Ishikawa (cell line): ENCODE measurements around the gene FOXP1.

Experiments
- CEBPB ChIP-seq: IDR thresholded peaks from 2 replicates; pipeline ENCODE4 v1.6.1; 2012
- CREB1 ChIP-seq: IDR thresholded peaks from 2 replicates; pipeline ENCODE4 v1.6.1; 2012; ENCODE audit warnings: low read depth
- EGR1 ChIP-seq: IDR thresholded peaks from 2 replicates; pipeline ENCODE4 v1.6.1; 2012
- EP300 ChIP-seq: IDR thresholded peaks from 2 replicates; pipeline ENCODE4 v1.6.1; 2012; ENCODE audit warnings: borderline replicate concordance
- FOXM1 ChIP-seq: IDR thresholded peaks from 2 replicates; pipeline ENCODE4 v1.6.1; 2012; ENCODE audit warnings: low read depth, borderline replicate concordance
- MAX ChIP-seq: IDR thresholded peaks from 2 replicates; pipeline ENCODE4 v1.6.1; 2012
- NFIC ChIP-seq: IDR thresholded peaks from 2 replicates; pipeline ENCODE4 v1.6.1; 2012
- RAD21 ChIP-seq: IDR thresholded peaks from 2 replicates; pipeline ENCODE4 v1.6.1; 2012; ENCODE audit warnings: low read depth
- TAF1 ChIP-seq: IDR thresholded peaks from 2 replicates; pipeline ENCODE4 v1.6.1; 2012; ENCODE audit warnings: low read depth, mild to moderate bottlenecking
- TCF12 ChIP-seq: IDR thresholded peaks from 2 replicates; pipeline ENCODE4 v1.6.1; 2012; ENCODE audit warnings: low read depth
- TEAD4 ChIP-seq: IDR thresholded peaks from 2 replicates; pipeline ENCODE4 v1.6.1; 2012
- YY1 ChIP-seq: IDR thresholded peaks from 2 replicates; pipeline ENCODE4 v1.6.1; 2012; ENCODE audit warnings: low read depth
- ZBTB7A ChIP-seq: IDR thresholded peaks from 2 replicates; pipeline ENCODE4 v1.6.1; 2012; ENCODE audit warnings: low read depth
- TF ChIP-seq, protein P1 (sequence below): IDR thresholded peaks from 2 replicates; pipeline ENCODE4 v1.6.1; 2012
- TF ChIP-seq, protein P2 (sequence below): IDR thresholded peaks from 2 replicates; pipeline ENCODE4 v1.6.1; 2012; ENCODE audit warnings: low read depth, mild to moderate bottlenecking

FOXP1 gene

DNA sequence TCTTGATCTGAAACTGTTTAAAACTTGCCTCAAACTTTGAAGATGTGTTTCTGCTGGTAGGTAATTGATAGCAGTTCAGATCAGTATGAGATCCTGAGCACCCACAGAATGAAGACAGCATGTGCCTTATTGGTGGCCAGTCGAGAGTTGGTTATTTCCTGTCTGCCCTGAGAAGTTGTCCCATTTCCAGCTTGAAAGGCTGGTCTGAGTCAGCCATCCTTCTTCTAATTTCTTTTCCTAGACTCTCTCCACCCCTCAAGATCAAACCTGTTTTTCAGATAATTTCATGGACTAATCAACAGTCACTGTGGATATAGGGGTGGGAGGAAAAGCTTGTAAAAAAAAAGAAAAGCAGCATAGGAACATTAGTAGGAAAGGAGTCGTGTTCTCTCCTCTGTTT lies 464.4 kb downstream of the FOXP1 start:
- TF ChIP-seq, protein P1, sequence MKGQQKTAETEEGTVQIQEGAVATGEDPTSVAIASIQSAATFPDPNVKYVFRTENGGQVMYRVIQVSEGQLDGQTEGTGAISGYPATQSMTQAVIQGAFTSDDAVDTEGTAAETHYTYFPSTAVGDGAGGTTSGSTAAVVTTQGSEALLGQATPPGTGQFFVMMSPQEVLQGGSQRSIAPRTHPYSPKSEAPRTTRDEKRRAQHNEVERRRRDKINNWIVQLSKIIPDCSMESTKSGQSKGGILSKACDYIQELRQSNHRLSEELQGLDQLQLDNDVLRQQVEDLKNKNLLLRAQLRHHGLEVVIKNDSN: no peak
- TF ChIP-seq EP300 (no peak), TAF1 (no peak), TCF12 (no peak), YY1 (no peak), EGR1 (no peak), RAD21 (no peak), TEAD4 (no peak), ZBTB7A (no peak), CEBPB (no peak), NFIC (no peak)

DNA sequence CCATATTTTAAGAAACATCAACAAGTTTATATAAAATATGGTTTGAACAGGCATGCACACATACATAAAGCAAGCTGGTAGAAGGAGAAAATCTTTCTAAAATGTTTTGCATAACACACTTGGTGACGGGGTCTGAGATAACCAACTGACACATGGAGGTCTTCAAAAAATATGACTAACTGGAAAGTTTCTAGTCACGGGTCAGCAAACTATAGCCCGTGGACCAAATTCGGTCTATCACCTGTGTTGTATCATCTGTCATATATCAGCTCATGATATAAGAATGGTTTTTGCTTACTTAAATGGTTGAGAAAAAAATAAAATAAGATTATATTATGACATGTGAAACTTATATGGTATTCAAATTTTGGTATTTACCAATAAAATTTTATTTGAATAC lies 465.1 kb downstream of the FOXP1 start:
- TF ChIP-seq RAD21: no peak
- TF ChIP-seq TAF1: no peak
- TF ChIP-seq, protein P2, sequence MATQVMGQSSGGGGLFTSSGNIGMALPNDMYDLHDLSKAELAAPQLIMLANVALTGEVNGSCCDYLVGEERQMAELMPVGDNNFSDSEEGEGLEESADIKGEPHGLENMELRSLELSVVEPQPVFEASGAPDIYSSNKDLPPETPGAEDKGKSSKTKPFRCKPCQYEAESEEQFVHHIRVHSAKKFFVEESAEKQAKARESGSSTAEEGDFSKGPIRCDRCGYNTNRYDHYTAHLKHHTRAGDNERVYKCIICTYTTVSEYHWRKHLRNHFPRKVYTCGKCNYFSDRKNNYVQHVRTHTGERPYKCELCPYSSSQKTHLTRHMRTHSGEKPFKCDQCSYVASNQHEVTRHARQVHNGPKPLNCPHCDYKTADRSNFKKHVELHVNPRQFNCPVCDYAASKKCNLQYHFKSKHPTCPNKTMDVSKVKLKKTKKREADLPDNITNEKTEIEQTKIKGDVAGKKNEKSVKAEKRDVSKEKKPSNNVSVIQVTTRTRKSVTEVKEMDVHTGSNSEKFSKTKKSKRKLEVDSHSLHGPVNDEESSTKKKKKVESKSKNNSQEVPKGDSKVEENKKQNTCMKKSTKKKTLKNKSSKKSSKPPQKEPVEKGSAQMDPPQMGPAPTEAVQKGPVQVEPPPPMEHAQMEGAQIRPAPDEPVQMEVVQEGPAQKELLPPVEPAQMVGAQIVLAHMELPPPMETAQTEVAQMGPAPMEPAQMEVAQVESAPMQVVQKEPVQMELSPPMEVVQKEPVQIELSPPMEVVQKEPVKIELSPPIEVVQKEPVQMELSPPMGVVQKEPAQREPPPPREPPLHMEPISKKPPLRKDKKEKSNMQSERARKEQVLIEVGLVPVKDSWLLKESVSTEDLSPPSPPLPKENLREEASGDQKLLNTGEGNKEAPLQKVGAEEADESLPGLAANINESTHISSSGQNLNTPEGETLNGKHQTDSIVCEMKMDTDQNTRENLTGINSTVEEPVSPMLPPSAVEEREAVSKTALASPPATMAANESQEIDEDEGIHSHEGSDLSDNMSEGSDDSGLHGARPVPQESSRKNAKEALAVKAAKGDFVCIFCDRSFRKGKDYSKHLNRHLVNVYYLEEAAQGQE: no peak
- no peak for TF ChIP-seq YY1
- no peak for TF ChIP-seq EGR1
- TF ChIP-seq CEBPB: no peak
- no peak for TF ChIP-seq MAX

DNA sequence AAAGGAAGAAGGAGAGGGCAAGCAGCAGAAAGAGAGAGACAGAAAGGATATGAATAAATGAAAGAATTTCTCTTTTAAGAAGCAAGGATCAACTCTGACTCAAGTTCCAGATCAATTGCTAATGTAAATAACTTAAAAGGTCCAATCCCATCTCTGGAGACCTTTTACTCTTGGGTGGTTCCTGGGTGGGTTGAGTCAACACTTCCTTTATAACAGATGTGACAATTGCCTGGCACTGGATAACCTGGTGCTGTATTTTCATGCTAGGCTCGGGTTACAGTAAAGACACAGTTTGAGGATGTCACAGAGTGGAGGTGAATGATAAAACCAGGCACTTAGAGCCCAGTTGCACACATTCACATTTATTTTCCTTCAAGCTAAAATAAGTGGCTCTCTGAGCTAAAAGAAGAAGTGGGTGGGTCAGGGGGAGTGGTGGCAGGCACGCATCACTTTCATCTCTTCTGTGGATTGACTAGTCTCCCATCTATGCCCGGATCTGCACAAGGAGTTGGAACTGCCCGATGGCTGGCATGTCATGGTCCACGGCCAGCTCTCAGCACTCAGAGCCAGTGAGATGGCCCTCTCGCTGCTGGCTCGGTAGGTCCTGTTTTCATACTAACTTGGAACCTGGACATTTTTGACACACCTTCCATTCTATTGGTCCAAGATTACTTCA lies 465.8 kb downstream of the FOXP1 start:
- TF ChIP-seq TAF1: no peak
- TF ChIP-seq NFIC: no peak
- no peak for TF ChIP-seq CEBPB
- TF ChIP-seq FOXM1: no peak
- TF ChIP-seq, protein P1: no peak
- no peak for TF ChIP-seq RAD21
- TF ChIP-seq TCF12: no peak
- TF ChIP-seq EGR1: no peak
- TF ChIP-seq, protein P2: no peak
- TF ChIP-seq EP300: no peak
- TF ChIP-seq MAX: no peak
- no peak for TF ChIP-seq ZBTB7A
- no peak for TF ChIP-seq CREB1

GRCh38 chr3:71114610-71115009 lies 468.9 kb downstream of the FOXP1 start:
- TF ChIP-seq, protein P1: no peak
- TF ChIP-seq RAD21 (no peak), EGR1 (no peak), NFIC (no peak), MAX (no peak), ZBTB7A (no peak), TAF1 (no peak), TCF12 (no peak), FOXM1 (no peak)
- TF ChIP-seq, protein P2: no peak
